ENCODE data around the gene IL12RB2. TPM values are rescaled to one million over a fixed set of nuclear protein-coding genes. Genes with fewer than 3 reads are reported as not detected.

IL12RB2 gene
- total and polyA plus RNA-seq, 7 experiments from 2014 or later, result 0.38 to 78.1 (median 0.88) TPM

- peak in 6 of 9 donors; percentile 13 to 39 (median 24) for DNase-seq
- CTCF ChIA-PET, result no interaction called here
- no peaks in the 10 kb centered on the region for H3K4me1 ChIP-seq (ENCODE audit: control insufficient read depth in 2 of 2, insufficient read depth in 2 of 2, low read length in 2 of 2)
- no peak for ATAC-seq
- no peaks in the 10 kb centered on the region for H3K27me3 ChIP-seq (ENCODE audit: control insufficient read depth in 2 of 2, insufficient read depth in 2 of 2, low read length in 2 of 2)
- H3K9me3 Mint-ChIP-seq, result no peaks in the 10 kb centered on the region
- H3K9me3 ChIP-seq (ENCODE audit: control insufficient read depth in 2 of 3, low read length in 3 of 3), result no peaks in the 10 kb centered on the region
- no peak overlapping the region for H3K27ac Mint-ChIP-seq
- intact Hi-C loops (cut with micrococcal nuclease), result no loop called here
- H3K4me3 ChIP-seq (ENCODE audit: low read length), result no peak overlapping the region
- H3K27ac ChIP-seq (ENCODE audit: low read depth, low read length), result no peak overlapping the region
- H3K4me1 Mint-ChIP-seq, result peaks cover 2 to 24% (median 9%) of the 10 kb centered on the region in 7 donors
- peaks cover 0 to 46% (median 4%) of the 10 kb centered on the region in 5 donors for H3K36me3 Mint-ChIP-seq
- H3K36me3 ChIP-seq (ENCODE audit: control insufficient read depth in 2 of 3, insufficient read depth in 3 of 3, low read length in 3 of 3), result no peaks in the 10 kb centered on the region
- peak overlapping the region in 4 of 10 donors; percentile 5 to 49 (median 44) for H3K4me3 Mint-ChIP-seq
- POLR2A ChIA-PET, result no interaction called here
- peaks cover 0 to 4% (median 0%) of the 10 kb centered on the region in 5 donors for H3K27me3 Mint-ChIP-seq
Measured at GRCh38 chr1:67361641-67362040, 54.0 kb downstream of the IL12RB2 start.

DNA sequence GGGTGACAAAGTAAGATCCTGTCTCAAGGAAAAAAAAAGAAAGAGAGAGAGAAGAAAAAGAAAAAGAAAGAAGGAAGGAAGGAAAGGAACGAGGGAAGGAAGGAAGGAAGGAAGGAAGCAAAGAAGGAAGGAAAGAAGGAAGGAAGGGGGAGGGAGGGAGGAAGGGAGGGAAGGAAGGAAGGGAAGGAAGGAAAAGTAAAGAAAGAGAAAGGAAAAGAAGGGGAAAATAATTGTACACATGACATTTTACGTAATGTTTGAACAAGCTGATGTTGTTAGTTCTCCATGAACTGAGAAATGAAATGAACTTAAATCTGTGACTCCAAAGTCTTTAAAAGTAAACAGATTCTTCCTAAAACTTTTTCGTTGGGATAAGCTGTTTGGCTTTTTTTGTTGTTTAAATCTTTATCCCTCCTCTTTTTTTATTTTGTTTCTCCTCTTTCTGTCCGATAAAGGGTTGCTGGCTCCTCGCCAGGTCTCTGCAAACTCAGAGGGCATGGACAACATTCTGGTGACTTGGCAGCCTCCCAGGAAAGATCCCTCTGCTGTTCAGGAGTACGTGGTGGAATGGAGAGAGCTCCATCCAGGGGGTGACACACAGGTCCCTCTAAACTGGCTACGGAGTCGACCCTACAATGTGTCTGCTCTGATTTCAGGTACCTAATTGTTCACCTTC lies 59.8 kb downstream of the IL12RB2 start:
- H3K27me3 Mint-ChIP-seq, result no peaks in the 10 kb centered on the region
- peak overlapping the region in 2 of 9 donors; percentile 37 to 72 for H3K27ac Mint-ChIP-seq
- DNase-seq (no peak), ATAC-seq (no peak)
- ChIA-PET POLR2A (no interaction called here), CTCF (interaction anchor here (0.7 kb wide), 2 partner anchors 22 to 122 kb away, joined by 3 to 5 read pairs; no protein-coding TSS in a partner anchor)
- H3K4me3 ChIP-seq (ENCODE audit: low read length), result no peak overlapping the region
- H3K4me3 Mint-ChIP-seq, result no peak overlapping the region
- no peaks in the 10 kb centered on the region for H3K4me1 ChIP-seq (ENCODE audit: control insufficient read depth in 2 of 2, insufficient read depth in 2 of 2, low read length in 2 of 2)
- H3K27ac ChIP-seq (ENCODE audit: low read depth, low read length), result no peak overlapping the region
- no peaks in the 10 kb centered on the region for H3K27me3 ChIP-seq (ENCODE audit: control insufficient read depth in 2 of 2, insufficient read depth in 2 of 2, low read length in 2 of 2)
- peaks cover 0 to 2% (median 0%) of the 10 kb centered on the region in 11 donors for H3K9me3 Mint-ChIP-seq
- H3K4me1 Mint-ChIP-seq, result peaks cover 0 to 11% (median 0%) of the 10 kb centered on the region in 7 donors
- no peaks in the 10 kb centered on the region for H3K9me3 ChIP-seq (ENCODE audit: control insufficient read depth in 2 of 3, low read length in 3 of 3)
- H3K36me3 ChIP-seq (ENCODE audit: control insufficient read depth in 2 of 3, insufficient read depth in 3 of 3, low read length in 3 of 3), result no peaks in the 10 kb centered on the region
- intact Hi-C loops (cut with micrococcal nuclease), result no loop called here
- H3K36me3 Mint-ChIP-seq, result peaks cover 0 to 51% (median 0%) of the 10 kb centered on the region in 5 donors

- Mint-ChIP-seq H3K4me1 (peaks cover 0 to 11% (median 0%) of the 10 kb centered on the region in 7 donors), H3K9me3 (peaks cover 0 to 2% (median 0%) of the 10 kb centered on the region in 11 donors), H3K27me3 (no peaks in the 10 kb centered on the region), H3K4me3 (no peak overlapping the region), H3K27ac (peak overlapping the region in 1 of 9 donors; percentile 13), H3K36me3 (peaks cover 0 to 54% (median 0%) of the 10 kb centered on the region in 5 donors)
- Histone ChIP-seq H3K36me3 (ENCODE audit: control insufficient read depth in 2 of 3, insufficient read depth in 3 of 3, low read length in 3 of 3) (no peaks in the 10 kb centered on the region), H3K4me3 (ENCODE audit: low read length) (no peak overlapping the region), H3K4me1 (ENCODE audit: control insufficient read depth in 2 of 2, insufficient read depth in 2 of 2, low read length in 2 of 2) (no peaks in the 10 kb centered on the region), H3K9me3 (ENCODE audit: control insufficient read depth in 2 of 3, low read length in 3 of 3) (no peaks in the 10 kb centered on the region), H3K27me3 (ENCODE audit: control insufficient read depth in 2 of 2, insufficient read depth in 2 of 2, low read length in 2 of 2) (no peaks in the 10 kb centered on the region), H3K27ac (ENCODE audit: low read depth, low read length) (no peak overlapping the region)
- DNase-seq (no peak), ATAC-seq (no peak)
- ChIA-PET CTCF (no interaction called here), POLR2A (no interaction called here)
- intact Hi-C loops (cut with micrococcal nuclease), result no loop called here
Measured at GRCh38 chr1:67368046-67368514, 60.4 kb downstream of the IL12RB2 start.

- DNase-seq (no peak), ATAC-seq (no peak)
- H3K27me3 ChIP-seq (ENCODE audit: control insufficient read depth in 2 of 2, insufficient read depth in 2 of 2, low read length in 2 of 2), result no peaks in the 10 kb centered on the region
- intact Hi-C loops (cut with micrococcal nuclease), result no loop called here
- peaks cover 0 to 13% (median 0%) of the 10 kb centered on the region in 7 donors for H3K4me1 Mint-ChIP-seq
- no peaks in the 10 kb centered on the region for H3K36me3 ChIP-seq (ENCODE audit: control insufficient read depth in 2 of 3, insufficient read depth in 3 of 3, low read length in 3 of 3)
- no peak overlapping the region for H3K27ac ChIP-seq (ENCODE audit: low read depth, low read length)
- no peak overlapping the region for H3K4me3 ChIP-seq (ENCODE audit: low read length)
- peaks cover 0 to 53% (median 0%) of the 10 kb centered on the region in 5 donors for H3K36me3 Mint-ChIP-seq
- H3K4me1 ChIP-seq (ENCODE audit: control insufficient read depth in 2 of 2, insufficient read depth in 2 of 2, low read length in 2 of 2), result no peaks in the 10 kb centered on the region
- no peaks in the 10 kb centered on the region for H3K9me3 ChIP-seq (ENCODE audit: control insufficient read depth in 2 of 3, low read length in 3 of 3)
- no peak overlapping the region for H3K27ac Mint-ChIP-seq
- ChIA-PET POLR2A (interaction anchor here (0.6 kb wide), 1 partner anchor 75 kb away, joined by 3 read pairs; no protein-coding TSS in a partner anchor), CTCF (no interaction called here)
- no peak overlapping the region for H3K4me3 Mint-ChIP-seq
- no peaks in the 10 kb centered on the region for H3K27me3 Mint-ChIP-seq
- H3K9me3 Mint-ChIP-seq, result peaks cover 0 to 2% (median 0%) of the 10 kb centered on the region in 11 donors
Measured at GRCh38 chr1:67371043-67371442, 63.4 kb downstream of the IL12RB2 start.

- no peak for ATAC-seq
Measured at GRCh38 chr1:67371681-67372080, 64.0 kb downstream of the IL12RB2 start.

DNA sequence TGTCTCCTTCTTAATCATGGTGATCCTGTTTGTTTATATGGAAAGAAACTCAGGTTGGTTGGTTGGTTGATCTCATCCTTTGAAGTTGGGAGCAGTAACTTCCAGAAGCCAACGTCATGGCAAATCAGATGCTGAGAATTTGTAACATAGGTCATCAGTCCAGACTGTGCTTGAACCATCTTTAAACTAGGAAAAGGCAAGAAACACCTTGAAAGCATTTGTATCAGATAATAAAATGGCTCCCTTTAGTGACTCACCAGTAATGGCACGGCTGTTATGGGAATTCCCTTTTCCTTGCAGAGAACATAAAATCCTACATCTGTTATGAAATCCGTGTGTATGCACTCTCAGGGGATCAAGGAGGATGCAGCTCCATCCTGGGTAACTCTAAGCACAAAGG lies 64.5 kb downstream of the IL12RB2 start:
- ChIA-PET CTCF (no interaction called here), POLR2A (no interaction called here)
- H3K27me3 Mint-ChIP-seq, result no peaks in the 10 kb centered on the region
- H3K36me3 Mint-ChIP-seq, result peaks cover 0 to 58% (median 5%) of the 10 kb centered on the region in 5 donors
- Histone ChIP-seq H3K4me1 (ENCODE audit: control insufficient read depth in 2 of 2, insufficient read depth in 2 of 2, low read length in 2 of 2) (no peaks in the 10 kb centered on the region), H3K9me3 (ENCODE audit: control insufficient read depth in 2 of 3, low read length in 3 of 3) (no peaks in the 10 kb centered on the region), H3K4me3 (ENCODE audit: low read length) (no peak overlapping the region), H3K27me3 (ENCODE audit: control insufficient read depth in 2 of 2, insufficient read depth in 2 of 2, low read length in 2 of 2) (no peaks in the 10 kb centered on the region), H3K27ac (ENCODE audit: low read depth, low read length) (no peak overlapping the region), H3K36me3 (ENCODE audit: control insufficient read depth in 2 of 3, insufficient read depth in 3 of 3, low read length in 3 of 3) (no peaks in the 10 kb centered on the region)
- peaks cover 0 to 20% (median 0%) of the 10 kb centered on the region in 7 donors for H3K4me1 Mint-ChIP-seq
- no peak for DNase-seq
- H3K9me3 Mint-ChIP-seq, result peaks cover 0 to 1% (median 0%) of the 10 kb centered on the region in 11 donors
- no peak for ATAC-seq
- no peak overlapping the region for H3K27ac Mint-ChIP-seq
- H3K4me3 Mint-ChIP-seq, result no peak overlapping the region
- intact Hi-C loops (cut with micrococcal nuclease), result no loop called here

More at GRCh38 chr1:67371681-67372080, 64.0 kb downstream of the IL12RB2 start:
- intact Hi-C loops (cut with micrococcal nuclease), result no loop called here
- Mint-ChIP-seq H3K9me3 (peaks cover 0 to 2% (median 0%) of the 10 kb centered on the region in 11 donors), H3K27ac (no peak overlapping the region), H3K27me3 (no peaks in the 10 kb centered on the region), H3K4me1 (peaks cover 0 to 17% (median 0%) of the 10 kb centered on the region in 7 donors), H3K36me3 (peaks cover 0 to 58% (median 5%) of the 10 kb centered on the region in 5 donors), H3K4me3 (no peak overlapping the region)
- ChIA-PET CTCF (no interaction called here), POLR2A (no interaction called here)
- Histone ChIP-seq H3K36me3 (ENCODE audit: control insufficient read depth in 2 of 3, insufficient read depth in 3 of 3, low read length in 3 of 3) (no peaks in the 10 kb centered on the region), H3K9me3 (ENCODE audit: control insufficient read depth in 2 of 3, low read length in 3 of 3) (no peaks in the 10 kb centered on the region), H3K27ac (ENCODE audit: low read depth, low read length) (no peak overlapping the region), H3K27me3 (ENCODE audit: control insufficient read depth in 2 of 2, insufficient read depth in 2 of 2, low read length in 2 of 2) (no peaks in the 10 kb centered on the region), H3K4me1 (ENCODE audit: control insufficient read depth in 2 of 2, insufficient read depth in 2 of 2, low read length in 2 of 2) (no peaks in the 10 kb centered on the region), H3K4me3 (ENCODE audit: low read length) (no peak overlapping the region)
- no peak for DNase-seq

DNA sequence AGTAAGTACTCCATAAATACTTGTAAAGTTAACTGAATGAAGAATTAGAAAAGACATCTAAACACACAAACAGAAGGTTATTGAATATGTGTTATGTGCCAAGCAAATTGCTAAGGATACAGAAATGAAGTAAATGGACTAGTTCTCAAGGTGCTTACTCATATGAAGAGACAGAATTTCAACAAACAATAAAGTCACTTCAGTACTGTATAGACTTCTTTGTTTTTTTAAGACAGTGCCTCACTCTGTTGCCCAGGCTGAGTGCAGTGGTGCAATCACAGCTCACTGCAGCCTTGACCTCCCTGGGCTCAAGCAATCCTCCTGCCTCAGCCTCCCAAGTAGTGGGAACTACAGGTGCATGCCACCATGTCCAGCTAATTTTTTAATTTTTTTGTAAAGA lies 65.2 kb downstream of the IL12RB2 start:
- Histone ChIP-seq H3K4me3 (ENCODE audit: low read length) (no peak overlapping the region), H3K36me3 (ENCODE audit: control insufficient read depth in 2 of 3, insufficient read depth in 3 of 3, low read length in 3 of 3) (no peaks in the 10 kb centered on the region), H3K27ac (ENCODE audit: low read depth, low read length) (no peak overlapping the region), H3K27me3 (ENCODE audit: control insufficient read depth in 2 of 2, insufficient read depth in 2 of 2, low read length in 2 of 2) (no peaks in the 10 kb centered on the region), H3K4me1 (ENCODE audit: control insufficient read depth in 2 of 2, insufficient read depth in 2 of 2, low read length in 2 of 2) (no peaks in the 10 kb centered on the region), H3K9me3 (ENCODE audit: control insufficient read depth in 2 of 3, low read length in 3 of 3) (no peaks in the 10 kb centered on the region)
- H3K4me1 Mint-ChIP-seq, result peaks cover 0 to 28% (median 0%) of the 10 kb centered on the region in 7 donors
- ATAC-seq, result no peak
- no peaks in the 10 kb centered on the region for H3K27me3 Mint-ChIP-seq
- intact Hi-C loops (cut with micrococcal nuclease), result no loop called here
- H3K9me3 Mint-ChIP-seq, result no peaks in the 10 kb centered on the region
- peaks cover 0 to 60% (median 5%) of the 10 kb centered on the region in 5 donors for H3K36me3 Mint-ChIP-seq
- no peak overlapping the region for H3K4me3 Mint-ChIP-seq
- H3K27ac Mint-ChIP-seq, result no peak overlapping the region
- ChIA-PET POLR2A (no interaction called here), CTCF (no interaction called here)
- DNase-seq, result no peak

All from naive thymus-derived CD4-positive, alpha-beta T cell (primary cell).